ENCODE data around the gene EPB41.

DNA sequence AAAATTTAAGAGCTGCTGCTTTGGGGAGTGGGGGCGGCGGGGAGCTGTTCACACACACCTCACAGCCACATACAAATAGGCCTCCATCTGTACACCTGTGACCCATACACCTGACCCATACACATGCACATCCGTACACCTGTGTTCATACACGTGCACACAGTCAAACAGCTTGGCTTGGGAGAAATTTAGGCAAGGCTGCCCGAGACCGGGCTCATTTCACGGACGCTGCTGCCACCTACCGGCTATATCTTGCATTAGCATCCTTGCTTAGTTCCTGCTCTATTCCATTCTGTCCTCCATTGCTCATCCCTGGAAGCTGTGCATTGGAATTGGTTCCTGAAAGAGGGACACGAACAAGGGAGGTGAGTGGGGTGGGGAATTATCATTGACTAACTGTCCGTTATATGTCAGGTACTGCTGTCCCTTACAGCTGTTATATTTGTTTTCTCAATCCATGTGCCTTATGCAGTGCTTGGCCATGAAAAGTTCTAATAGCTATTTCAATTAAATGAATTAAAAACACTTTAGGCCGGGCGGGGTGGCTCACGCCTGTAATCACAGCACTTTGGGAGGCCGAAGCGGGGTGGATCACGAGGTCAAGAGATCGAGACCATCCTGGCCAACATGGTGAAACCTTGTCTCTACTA, 37.1 kb upstream of the EPB41 start:
- TF ChIP-seq EZH2 (IDR thresholded peaks at IDR 0.05; ENCODE audit: low read depth, low read length, severe bottlenecking) (no peak), CTCF (IDR thresholded peaks at IDR 0.05; ENCODE audit: control extremely low read depth in 1 of 3, insufficient read depth in 1 of 3, low read depth in 1 of 3, low read length in 3 of 3) (peak; percentile 79 to 96 (median 92)), POLR2A (IDR thresholded peaks at IDR 0.05; ENCODE audit: control extremely low read depth in 1 of 2, low read depth in 2 of 2, low read length in 2 of 2) (no peak)
